H9 (cell line): ENCODE results near the gene LRMDA. TPM values are rescaled to one million over a fixed set of nuclear protein-coding genes. Genes with fewer than 3 reads are reported as not detected.

ENCODE experiments used
- DNase-seq: peaks from one replicate; pipeline ENCODE4 v3.0.0-alpha.2; 2017
- H2AFZ ChIP-seq: one replicate; pipeline ENCODE4 v1.6.1; 2013; ENCODE audit warnings: mild to moderate bottlenecking, low read length, control low read depth, moderate library complexity
- H2AK5ac ChIP-seq: 2 replicates; pipeline ENCODE4 v1.6.1; 2013; ENCODE audit warnings: low read length, control low read depth, mixed read lengths; ENCODE audit not compliant: insufficient read length
- H2BK120ac ChIP-seq: one replicate; pipeline ENCODE4 v1.6.1; 2013; ENCODE audit warnings: low read depth, mild to moderate bottlenecking, low read length, control low read depth, inconsistent platforms; ENCODE audit not compliant: poor library complexity, severe bottlenecking
- H2BK12ac ChIP-seq: 2 replicates; pipeline ENCODE4 v1.6.1; 2013; ENCODE audit warnings: low read length, control low read depth, mixed read lengths, low read depth; ENCODE audit not compliant: insufficient read length
- H2BK15ac ChIP-seq: 2 replicates; pipeline ENCODE4 v1.6.1; 2013; ENCODE audit warnings: low read depth, low read length, control low read depth
- H2BK20ac ChIP-seq: one replicate; pipeline ENCODE4 v1.6.1; 2013; ENCODE audit warnings: low read depth, mild to moderate bottlenecking, low read length, control low read depth, inconsistent platforms; ENCODE audit not compliant: poor library complexity, severe bottlenecking
- H2BK5ac ChIP-seq: 2 replicates; pipeline ENCODE4 v1.6.1; 2013; ENCODE audit warnings: low read length, control low read depth, mixed read lengths; ENCODE audit not compliant: insufficient read length
- H3K14ac ChIP-seq: 2 replicates; pipeline ENCODE4 v1.6.1; 2013; ENCODE audit warnings: low read length, control low read depth; ENCODE audit not compliant: insufficient read depth
- H3K18ac ChIP-seq: 2 replicates; pipeline ENCODE4 v1.6.1; 2013; ENCODE audit warnings: low read depth, mild to moderate bottlenecking, mixed read lengths, low read length, control low read depth; ENCODE audit not compliant: insufficient read length
- H3K23ac ChIP-seq: 2 replicates; pipeline ENCODE4 v1.6.1; 2013; ENCODE audit warnings: low read length, control low read depth, mixed read lengths, low read depth; ENCODE audit not compliant: insufficient read length
- H3K23me2 ChIP-seq: 2 replicates; pipeline ENCODE4 v1.6.1; 2013; ENCODE audit warnings: low read depth, mild to moderate bottlenecking, mixed read lengths, low read length, control low read depth; ENCODE audit not compliant: insufficient read length, poor library complexity, severe bottlenecking
- H3K27ac ChIP-seq: 2 replicates; pipeline ENCODE4 v1.5.1; 2013; ENCODE audit warnings: low read length, control low read depth, mixed read lengths, low read depth; ENCODE audit not compliant: insufficient read length
- H3K27me3 ChIP-seq: 2 replicates; pipeline ENCODE4 v1.6.1; 2013; ENCODE audit warnings: low read length, control low read depth, inconsistent platforms; ENCODE audit not compliant: insufficient read depth
- H3K4ac ChIP-seq: 2 replicates; pipeline ENCODE4 v1.6.1; 2013; ENCODE audit warnings: low read depth, mild to moderate bottlenecking, control low read depth, inconsistent platforms, low read length, moderate library complexity
- H3K4me1 ChIP-seq: 2 replicates; pipeline ENCODE4 v1.6.1; 2013; ENCODE audit warnings: low read length, control low read depth, inconsistent platforms; ENCODE audit not compliant: insufficient read depth
- H3K4me2 ChIP-seq: 2 replicates; pipeline ENCODE4 v1.6.1; 2013; ENCODE audit warnings: low read length, control low read depth, mixed read lengths; ENCODE audit not compliant: insufficient read length, insufficient read depth
- H3K56ac ChIP-seq: 2 replicates; pipeline ENCODE4 v1.6.1; 2013; ENCODE audit warnings: low read depth, mild to moderate bottlenecking, mixed read lengths, low read length, control low read depth; ENCODE audit not compliant: insufficient read length
- H3K79me1 ChIP-seq: 2 replicates; pipeline ENCODE4 v1.6.1; 2013; ENCODE audit warnings: low read depth, mild to moderate bottlenecking, moderate library complexity, low read length, control low read depth, inconsistent platforms; ENCODE audit not compliant: insufficient read depth, poor library complexity, severe bottlenecking
- H3K79me2 ChIP-seq: 2 replicates; pipeline ENCODE4 v1.6.1; 2013; ENCODE audit warnings: low read length, control low read depth, inconsistent platforms; ENCODE audit not compliant: insufficient read depth
- H3K9ac ChIP-seq: 2 replicates; pipeline ENCODE4 v1.6.1; 2013; ENCODE audit warnings: low read length, control low read depth, mixed read lengths; ENCODE audit not compliant: insufficient read length; ENCODE audit errors: extremely low read depth
- H3K9me3 ChIP-seq: one replicate; pipeline ENCODE4 v1.6.1; 2013; ENCODE audit warnings: low read depth, low read length, inconsistent platforms; ENCODE audit not compliant: control insufficient read depth
- H3T11ph ChIP-seq: one replicate; pipeline ENCODE4 v1.6.1; 2013; ENCODE audit warnings: mild to moderate bottlenecking, low read length, control low read depth, inconsistent platforms
- H4K20me1 ChIP-seq: one replicate; pipeline ENCODE4 v1.6.1; 2013; ENCODE audit not compliant: control insufficient read depth, insufficient read length, insufficient read depth
- H4K5ac ChIP-seq: 2 replicates; pipeline ENCODE4 v1.6.1; 2013; ENCODE audit warnings: low read depth, mild to moderate bottlenecking, mixed read lengths, low read length, control low read depth; ENCODE audit not compliant: insufficient read length
- H4K8ac ChIP-seq: replicated peaks from 2 replicates; pipeline ENCODE4 v1.6.1; 2013; ENCODE audit warnings: low read length, control low read depth, mixed read lengths, low read depth; ENCODE audit not compliant: insufficient read length
- H4K91ac ChIP-seq: 2 replicates; pipeline ENCODE4 v1.6.1; 2013; ENCODE audit warnings: low read depth, mild to moderate bottlenecking, moderate library complexity, mixed read lengths, low read length, control low read depth; ENCODE audit not compliant: insufficient read length
- H3K27ac Mint-ChIP-seq, 3 experiments: 2 replicates in 2 of 3; 3 replicates in 1 of 3; pipeline ENCODE4 v1.8.0; 2020 to 2021; ENCODE audit warnings: mixed read lengths in 3 of 3, mild to moderate bottlenecking in 1 of 3, moderate library complexity in 1 of 3
- H3K27me3 Mint-ChIP-seq: 2 replicates; pipeline ENCODE4 v1.8.0; 2021; ENCODE audit warnings: low read depth, mild to moderate bottlenecking, moderate library complexity, mixed read lengths
- H3K36me3 Mint-ChIP-seq, 3 experiments: 2 replicates in 2 of 3; 3 replicates in 1 of 3; pipeline ENCODE4 v1.8.0; 2020 to 2021; ENCODE audit warnings: low read depth in 3 of 3, mixed read lengths in 3 of 3; ENCODE audit not compliant: insufficient read depth in 1 of 3
- H3K4me1 Mint-ChIP-seq, 2 experiments: 2 replicates each; pipeline ENCODE4 v1.8.0; 2020; ENCODE audit warnings: mixed read lengths in 2 of 2
- H3K4me3 Mint-ChIP-seq, 2 experiments: 2 replicates in 1 of 2; 3 replicates in 1 of 2; pipeline ENCODE4 v1.8.0; 2020 to 2021; ENCODE audit warnings: mild to moderate bottlenecking in 2 of 2, mixed read lengths in 2 of 2, moderate library complexity in 1 of 2
- H3K9me3 Mint-ChIP-seq, 2 experiments: 2 replicates in 1 of 2; 3 replicates in 1 of 2; pipeline ENCODE4 v1.8.0; 2020; ENCODE audit warnings: mild to moderate bottlenecking in 2 of 2, mixed read lengths in 2 of 2, moderate library complexity in 1 of 2
- CTCF ChIP-seq: fragments of 200-600 bp; sonication (generic); conservative IDR thresholded peaks from 3 replicates; pipeline ENCODE4 v1.8.0; 2021; ENCODE audit warnings: antibody characterized with exemption, mild to moderate bottlenecking
- WGBS: extraction: QIAGEN DNeasy Blood & Tissue Kit; methylation state at CpG from one replicate; pipeline ENCODE4 v1.1.7; 2013; ENCODE audit warnings: missing lambda C conversion rate, low lambda C conversion rate, mixed read lengths; ENCODE audit not compliant: insufficient read length; ENCODE audit errors: extremely low coverage; 5-methylcytosine and 5-hydroxymethylcytosine counted together
- total RNA-seq: library from RNA; stranded (reverse); gene quantifications from 2 replicates; pipeline ENCODE4 v1.2.1, GENCODE V29; 2021

Gene LRMDA
- total RNA-seq, 1 experiment from 2014 or later = 1.8 TPM

GRCh38 chr10:75883081-75884072 is 452.0 kb downstream of the LRMDA start:
- Histone ChIP-seq H2BK15ac (no peak overlapping the region), H2AFZ (no peak overlapping the region), H3K18ac (no peak overlapping the region), H3K9me3 (no peaks in the 10 kb centered on the region), H2AK5ac (no peak overlapping the region), H4K8ac (no peak overlapping the region), H3T11ph (no peak overlapping the region), H2BK20ac (no peak overlapping the region), H3K79me1 (no peaks in the 10 kb centered on the region), H3K14ac (no peak overlapping the region), H3K27me3 (no peaks in the 10 kb centered on the region), H2BK120ac (no peak overlapping the region), H3K56ac (no peak overlapping the region), H3K9ac (no peak overlapping the region), H3K4ac (no peak overlapping the region), H4K20me1 (no peaks in the 10 kb centered on the region), H2BK12ac (no peak overlapping the region), H3K4me1 (peaks cover 2% of the 10 kb centered on the region; the same call in 1 of the 2 replicates), H3K27ac (no peak overlapping the region), H4K91ac (no peak overlapping the region), H3K23ac (no peak overlapping the region), H4K5ac (no peak overlapping the region), H3K4me2 (no peak overlapping the region), H3K79me2 (no peaks in the 10 kb centered on the region), H2BK5ac (no peak overlapping the region), H3K23me2 (no peaks in the 10 kb centered on the region)
- Mint-ChIP-seq H3K4me1 (no peaks in the 10 kb centered on the region), H3K27me3 (no peaks in the 10 kb centered on the region), H3K27ac (no peak overlapping the region), H3K4me3 (no peak overlapping the region), H3K9me3 (no peaks in the 10 kb centered on the region), H3K36me3 (no peaks in the 10 kb centered on the region)
- no peak for DNase-seq
- WGBS = no CpG with 5 or more reads among the region's 9 CpGs
- TF ChIP-seq CTCF = no peak
